HepG2 (cell line): Measurements from ENCODE around the gene C9orf43. TPM values are rescaled to one million over a fixed set of nuclear protein-coding genes. Genes with fewer than 3 reads are reported as not detected.

ENCODE experiments used
- ARID2 ChIP-seq: sonication (generic); formaldehyde crosslinking; IDR thresholded peaks from 2 replicates; pipeline ENCODE4 v1.8.1; 2022; ENCODE audit warnings: mild to moderate bottlenecking, missing genetic modification reagents, borderline replicate concordance
- CEBPB ChIP-seq: IDR thresholded peaks from 2 replicates; pipeline ENCODE4 v1.6.1; 2011; ENCODE audit warnings: low read depth, low read length, improper control_type of control experiment, borderline replicate concordance
- CEBPZ ChIP-seq: IDR thresholded peaks from 2 replicates; pipeline ENCODE4 v1.6.1; 2012; ENCODE audit warnings: low read length, improper control_type of control experiment
- HMGA1 ChIP-seq: sonication (generic); formaldehyde crosslinking; conservative IDR thresholded peaks from 2 replicates; pipeline ENCODE4 v1.4.0; 2020; ENCODE audit warnings: missing genetic modification reagents
- MAFF ChIP-seq: IDR thresholded peaks from 2 replicates; pipeline ENCODE4 v1.6.1; 2011; ENCODE audit warnings: low read depth, low read length, improper control_type of control experiment
- NBN ChIP-seq: fragments of 450-650 bp; conservative IDR thresholded peaks from 2 replicates; pipeline ENCODE4 v1.6.1; 2017
- NFIC ChIP-seq: IDR thresholded peaks from 2 replicates; pipeline ENCODE4 v1.6.1; 2012; ENCODE audit warnings: mild to moderate bottlenecking, low read length, inconsistent platforms
- NR2F1 ChIP-seq, 2 experiments: fragments of 450-650 bp in 1 of 2; formaldehyde crosslinking in 1 of 2; IDR thresholded peaks; 2 replicates each; pipeline versions ENCODE4 v1.5.0 to v1.6.1; 2016 to 2020; ENCODE audit warnings: mild to moderate bottlenecking in 1 of 2, missing compliant biosample characterization in 1 of 2, missing genetic modification reagents in 1 of 2, moderate library complexity in 1 of 2
- RBM22 ChIP-seq: fragments of 200-400 bp; formaldehyde crosslinking; optimal IDR thresholded peaks from 2 replicates; pipeline ENCODE3; 2017; ENCODE audit warnings: mild to moderate bottlenecking, low read length, moderate library complexity
- REPIN1 ChIP-seq: sonication (generic); formaldehyde crosslinking; IDR thresholded peaks from 2 replicates; pipeline ENCODE4 v1.8.0; 2022; ENCODE audit warnings: missing genetic modification reagents, low read depth, mild to moderate bottlenecking, borderline replicate concordance
- RFXAP ChIP-seq: sonication (generic); formaldehyde crosslinking; IDR thresholded peaks from 2 replicates; pipeline ENCODE4 v1.4.0; 2020; ENCODE audit warnings: missing genetic modification reagents, borderline replicate concordance
- SKI ChIP-seq: fragments of 450-650 bp; IDR thresholded peaks from one replicate; pipeline ENCODE4 v1.6.1; 2018; ENCODE audit warnings: mild to moderate bottlenecking; ENCODE audit not compliant: partially characterized antibody
- SOX5 ChIP-seq: IDR thresholded peaks from 2 replicates; pipeline ENCODE4 v1.6.1; 2016; ENCODE audit warnings: borderline replicate concordance
- SRSF1 ChIP-seq: fragments of 200-400 bp; formaldehyde crosslinking; optimal IDR thresholded peaks from 2 replicates; pipeline ENCODE3; 2017; ENCODE audit warnings: mild to moderate bottlenecking, low read depth, low read length, moderate library complexity
- ZBTB20 ChIP-seq: sonication (generic); formaldehyde crosslinking; IDR thresholded peaks from 2 replicates; pipeline ENCODE4 v1.8.1; 2023; ENCODE audit warnings: missing genetic modification reagents, low read depth, mild to moderate bottlenecking, borderline replicate concordance
- ZBTB3 ChIP-seq: sonication (generic); formaldehyde crosslinking; IDR thresholded peaks from 2 replicates; pipeline ENCODE4 v1.4.0; 2020; ENCODE audit warnings: low read depth, mild to moderate bottlenecking, moderate library complexity, missing genetic modification reagents, borderline replicate concordance
- ZKSCAN8 ChIP-seq: IDR thresholded peaks from 2 replicates; pipeline ENCODE4 v1.6.1; 2016; ENCODE audit warnings: borderline replicate concordance, missing genetic modification reagents, missing compliant biosample characterization
- ZNF275 ChIP-seq: sonication (generic); formaldehyde crosslinking; IDR thresholded peaks from 2 replicates; pipeline ENCODE4 v1.8.0; 2022; ENCODE audit warnings: missing genetic modification reagents, mild to moderate bottlenecking, inconsistent platforms, borderline replicate concordance
- ZNF580 ChIP-seq: IDR thresholded peaks from 2 replicates; pipeline ENCODE4 v1.6.1; 2016; ENCODE audit warnings: low read depth, borderline replicate concordance
- ZNF740 ChIP-seq: sonication (generic); formaldehyde crosslinking; IDR thresholded peaks from 2 replicates; pipeline ENCODE4 v1.4.0; 2020; ENCODE audit warnings: missing genetic modification reagents
- ZSCAN20 ChIP-seq: sonication (generic); formaldehyde crosslinking; IDR thresholded peaks from 2 replicates; pipeline ENCODE4 v1.4.0; 2020; ENCODE audit warnings: missing genetic modification reagents, mild to moderate bottlenecking, borderline replicate concordance
- ZUFSP ChIP-seq: sonication (generic); formaldehyde crosslinking; IDR thresholded peaks from 2 replicates; pipeline ENCODE4 v1.9.0; 2021; ENCODE audit warnings: missing genetic modification reagents, mild to moderate bottlenecking, borderline replicate concordance
- polyA plus RNA-seq, 8 experiments: library from polyadenylated mRNA; depleted of rRNA in 3 of 8; stranded (reverse) in 7 of 8; unstranded in 1 of 8; fragments of >200 nt; fragmentation: Illumina TruSeq in 4 of 8; extraction: Trizol in 4 of 8; gene quantifications; 2 replicates each; pipeline versions ENCODE4 v1.2.1 to v1.2.3, GENCODE V29; 2011 to 2016; ENCODE audit warnings: low read depth in 4 of 8, missing spikeins in 1 of 8, mixed read lengths in 1 of 8; ENCODE audit not compliant: insufficient read depth in 1 of 8
- total RNA-seq, 5 experiments: library from RNA; depleted of rRNA; stranded (reverse); fragments of >200 nt; fragmentation: Illumina TruSeq; extraction: Trizol; gene quantifications; 2 replicates each; pipeline ENCODE4 v1.2.3, GENCODE V29; 2016; ENCODE audit warnings: low read depth in 1 of 5

C9orf43 gene
- total and polyA plus RNA-seq, 2 of the 13 experiments (the other 11 are each of a cell fraction or from before 2014, with no cell fraction given), result 0.24 to 0.31 TPM

- TF ChIP-seq RBM22 (no peak), ZBTB20 (no peak), SOX5 (CRISPR knock-in tag) (peak; percentile 74; the same call in 1 of the 2 replicates), SRSF1 (no peak), ZNF580 (CRISPR knock-in tag) (peak; percentile 69; the same call in 1 of the 2 replicates), CEBPB (peak; percentile 12; the same call in 1 of the 2 replicates), ZUFSP (CRISPR knock-in tag) (no peak), ZSCAN20 (CRISPR knock-in tag) (no peak), ZNF740 (CRISPR knock-in tag) (no peak), NBN (no peak), REPIN1 (peak; percentile 42; the same call in 1 of the 2 replicates), HMGA1 (CRISPR knock-in tag) (no peak), ZNF275 (CRISPR knock-in tag) (no peak), MAFF (0 out of 2 replicates have a peak, but pooled peaks have one; percentile 25), SKI (peak; percentile 48), CEBPZ (no peak), ARID2 (CRISPR knock-in tag) (peak; percentile 74; the same call in 1 of the 2 replicates), NR2F1 (CRISPR knock-in tag; IDR thresholded peaks at IDR 0.05) (peak; percentile 79 to 92), RFXAP (peak; percentile 89), NFIC (peak; percentile 85), ZKSCAN8 (0 out of 2 replicates have a peak, but pooled peaks have one; percentile 20), ZBTB3 (0 out of 2 replicates have a peak, but pooled peaks have one; percentile 46)
Observed at GRCh38 chr9:113387560-113388230, 22.9 kb upstream of the C9orf43 start (continued).
